GM23338 (cell line): ENCODE measurements around the gene OR2M2. TPM values are rescaled to one million over a fixed set of nuclear protein-coding genes. Genes with fewer than 3 reads are reported as not detected.

ENCODE experiments used
- ATAC-seq: fragments of 200-7000 bp; cut with Tn5 transposase; 3 replicates; pipeline ENCODE4 v1.9.1; 2020
- DNase-seq: peaks from one replicate; pipeline ENCODE4 v3.0.0-alpha.2; 2015; ENCODE audit warnings: low spot score
- H2AFZ ChIP-seq: fragments of 200-600 bp; sonication (generic); 2 replicates; pipeline ENCODE4 v1.8.0; 2016; ENCODE audit warnings: antibody characterized with exemption, mild to moderate bottlenecking, moderate library complexity
- H3F3A ChIP-seq: fragments of 200-600 bp; sonication (generic); replicated peaks from 2 replicates; pipeline ENCODE4 v1.8.0; 2017; ENCODE audit warnings: antibody characterized with exemption, mixed run types, low read depth
- H3K27ac ChIP-seq: fragments of 200-600 bp; sonication (generic); 2 replicates; pipeline ENCODE4 v1.6.1; 2016; ENCODE audit warnings: low read depth
- H3K27me3 ChIP-seq: fragments of 200-600 bp; sonication (generic); 2 replicates; pipeline ENCODE4 v1.8.0; 2016; ENCODE audit warnings: mild to moderate bottlenecking, mixed run types, moderate library complexity; ENCODE audit not compliant: insufficient read depth
- H3K36me3 ChIP-seq: fragments of 200-600 bp; sonication (generic); 2 replicates; pipeline ENCODE4 v1.8.0; 2016; ENCODE audit warnings: mild to moderate bottlenecking; ENCODE audit not compliant: insufficient read depth
- H3K4me1 ChIP-seq: fragments of 200-600 bp; sonication (generic); 2 replicates; pipeline ENCODE4 v1.8.0; 2016; ENCODE audit warnings: mild to moderate bottlenecking, moderate library complexity; ENCODE audit not compliant: insufficient read depth
- H3K4me2 ChIP-seq: fragments of 200-600 bp; sonication (generic); 2 replicates; pipeline ENCODE4 v1.7.1; 2017; ENCODE audit warnings: mixed run types
- H3K4me3 ChIP-seq: fragments of 200-600 bp; sonication (generic); 2 replicates; pipeline ENCODE4 v1.6.1; 2016; ENCODE audit warnings: mixed run types
- H3K79me2 ChIP-seq: fragments of 200-600 bp; sonication (generic); replicated peaks from 2 replicates; pipeline ENCODE4 v1.8.0; 2017; ENCODE audit warnings: mild to moderate bottlenecking; ENCODE audit not compliant: insufficient read depth
- H3K9me2 ChIP-seq: fragments of 200-600 bp; sonication (generic); 2 replicates; pipeline ENCODE4 v1.8.0; 2017; ENCODE audit not compliant: insufficient read depth
- H4K20me1 ChIP-seq: fragments of 200-600 bp; sonication (generic); replicated peaks from 2 replicates; pipeline ENCODE4 v1.8.0; 2017; ENCODE audit warnings: mild to moderate bottlenecking; ENCODE audit not compliant: insufficient read depth
- H3K27ac Mint-ChIP-seq: 2 replicates; pipeline ENCODE4 v1.8.0; 2020; ENCODE audit warnings: inconsistent platforms, mild to moderate bottlenecking, moderate library complexity, mixed read lengths
- H3K27me3 Mint-ChIP-seq: 3 replicates; pipeline ENCODE4 v1.8.0; 2022; ENCODE audit warnings: low read depth, mild to moderate bottlenecking, moderate library complexity, mixed read lengths, inconsistent platforms; ENCODE audit not compliant: insufficient read depth, poor library complexity
- H3K36me3 Mint-ChIP-seq: 3 replicates; pipeline ENCODE4 v1.8.0; 2021; ENCODE audit warnings: low read depth, mild to moderate bottlenecking, inconsistent platforms, moderate library complexity, mixed read lengths
- H3K4me1 Mint-ChIP-seq: 3 replicates; pipeline ENCODE4 v1.8.0; 2020; ENCODE audit warnings: mild to moderate bottlenecking, inconsistent platforms, mixed read lengths
- H3K4me3 Mint-ChIP-seq: 3 replicates; pipeline ENCODE4 v1.8.0; 2021; ENCODE audit warnings: moderate library complexity, mild to moderate bottlenecking, inconsistent platforms, mixed read lengths
- H3K9me3 Mint-ChIP-seq: 3 replicates; pipeline ENCODE4 v1.8.0; 2020; ENCODE audit warnings: moderate library complexity, mild to moderate bottlenecking, inconsistent platforms, mixed read lengths
- CREB1 ChIP-seq: fragments of 250-450 bp; sonication (Bioruptor Pico); IDR thresholded peaks from 2 replicates; pipeline ENCODE4 v1.5.0; 2020; ENCODE audit warnings: low read depth, mild to moderate bottlenecking, moderate library complexity
- EZH2 ChIP-seq: fragments of 200-600 bp; sonication (generic); IDR thresholded peaks from one replicate; pipeline ENCODE4 v1.8.0; 2017; ENCODE audit warnings: antibody characterized with exemption, mild to moderate bottlenecking, low read depth; ENCODE audit not compliant: unreplicated experiment
- JUNB ChIP-seq: IDR thresholded peaks from one replicate; pipeline ENCODE4 v1.6.1; 2016; ENCODE audit warnings: antibody characterized with exemption; ENCODE audit not compliant: unreplicated experiment
- NANOG ChIP-seq: IDR thresholded peaks from 2 replicates; pipeline ENCODE4 v1.6.1; 2016; ENCODE audit warnings: antibody characterized with exemption, borderline replicate concordance
- POLR2AphosphoS5 ChIP-seq: IDR thresholded peaks from 2 replicates; pipeline ENCODE4 v1.6.1; 2016; ENCODE audit warnings: antibody characterized with exemption, low read depth
- STAT1 ChIP-seq: IDR thresholded peaks from one replicate; pipeline ENCODE4 v1.6.1; 2016; ENCODE audit warnings: antibody characterized with exemption; ENCODE audit not compliant: unreplicated experiment
- ZNF114 ChIP-seq: fragments of 250-450 bp; sonication (Bioruptor Pico); IDR thresholded peaks from 2 replicates; pipeline ENCODE4 v1.5.0; 2020; ENCODE audit warnings: mild to moderate bottlenecking, moderate library complexity
- polyA plus RNA-seq: library from polyadenylated mRNA; unstranded; fragments of >200 nt; fragmentation: Nextera tagmentation; extraction: Ambion mirVana; gene quantifications from 2 replicates; pipeline ENCODE4 v1.2.1, GENCODE V29; 2016
- total RNA-seq: library from RNA; depleted of rRNA; stranded (reverse); fragments of >200 nt; shearing (Covaris generic); gene quantifications from 2 replicates; pipeline ENCODE4 v1.2.3, GENCODE V29; 2014
- TF ChIP-seq, protein P1 (sequence below): IDR thresholded peaks from 2 replicates; pipeline ENCODE4 v1.6.1; 2016; ENCODE audit warnings: antibody characterized with exemption
- TF ChIP-seq, protein P2 (sequence below), 2 experiments: fragments of 200-600 bp in 1 of 2; sonication (generic) in 1 of 2; conservative IDR thresholded peaks; 2 replicates each; pipeline versions ENCODE4 v1.5.1 to v1.6.1; 2016 to 2017; ENCODE audit warnings: antibody characterized with exemption in 2 of 2, low read depth in 2 of 2, mild to moderate bottlenecking in 2 of 2, moderate library complexity in 1 of 2
- TF ChIP-seq, protein P3 (sequence below): fragments of 250-450 bp; sonication (Bioruptor Pico); IDR thresholded peaks from 2 replicates; pipeline ENCODE4 v1.5.0; 2020; ENCODE audit warnings: mild to moderate bottlenecking, moderate library complexity

The OR2M2 gene
- total and polyA plus RNA-seq, 2 experiments from 2014 or later: not detected

DNA sequence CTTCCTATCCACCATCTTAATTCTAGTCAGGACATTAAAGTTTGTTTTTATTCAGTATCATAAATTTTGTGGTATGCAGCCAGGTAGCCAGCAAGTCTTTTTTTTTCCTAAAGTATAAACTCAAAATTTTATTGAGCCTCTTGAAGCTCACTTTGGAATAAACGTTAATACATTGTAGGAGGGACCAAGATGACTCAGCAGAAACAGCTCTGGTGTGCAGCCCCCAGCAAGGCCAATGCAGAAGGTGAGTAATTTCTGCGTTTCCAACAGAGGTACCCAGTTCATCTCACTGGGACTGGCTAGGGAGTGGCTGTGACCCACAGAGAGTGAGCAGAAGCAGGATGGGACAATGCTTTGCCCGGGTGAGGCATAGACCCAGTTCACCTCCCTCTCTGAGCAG is 12.7 kb downstream of the OR2M2 start (continued):
- TF ChIP-seq, protein P1, sequence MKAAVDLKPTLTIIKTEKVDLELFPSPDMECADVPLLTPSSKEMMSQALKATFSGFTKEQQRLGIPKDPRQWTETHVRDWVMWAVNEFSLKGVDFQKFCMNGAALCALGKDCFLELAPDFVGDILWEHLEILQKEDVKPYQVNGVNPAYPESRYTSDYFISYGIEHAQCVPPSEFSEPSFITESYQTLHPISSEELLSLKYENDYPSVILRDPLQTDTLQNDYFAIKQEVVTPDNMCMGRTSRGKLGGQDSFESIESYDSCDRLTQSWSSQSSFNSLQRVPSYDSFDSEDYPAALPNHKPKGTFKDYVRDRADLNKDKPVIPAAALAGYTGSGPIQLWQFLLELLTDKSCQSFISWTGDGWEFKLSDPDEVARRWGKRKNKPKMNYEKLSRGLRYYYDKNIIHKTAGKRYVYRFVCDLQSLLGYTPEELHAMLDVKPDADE: no peak
- TF ChIP-seq STAT1: no peak
- TF ChIP-seq NANOG: no peak
- TF ChIP-seq CREB1: no peak
- TF ChIP-seq ZNF114 (CRISPR knock-in tag): no peak
- no peak for TF ChIP-seq JUNB
- TF ChIP-seq, protein P2, sequence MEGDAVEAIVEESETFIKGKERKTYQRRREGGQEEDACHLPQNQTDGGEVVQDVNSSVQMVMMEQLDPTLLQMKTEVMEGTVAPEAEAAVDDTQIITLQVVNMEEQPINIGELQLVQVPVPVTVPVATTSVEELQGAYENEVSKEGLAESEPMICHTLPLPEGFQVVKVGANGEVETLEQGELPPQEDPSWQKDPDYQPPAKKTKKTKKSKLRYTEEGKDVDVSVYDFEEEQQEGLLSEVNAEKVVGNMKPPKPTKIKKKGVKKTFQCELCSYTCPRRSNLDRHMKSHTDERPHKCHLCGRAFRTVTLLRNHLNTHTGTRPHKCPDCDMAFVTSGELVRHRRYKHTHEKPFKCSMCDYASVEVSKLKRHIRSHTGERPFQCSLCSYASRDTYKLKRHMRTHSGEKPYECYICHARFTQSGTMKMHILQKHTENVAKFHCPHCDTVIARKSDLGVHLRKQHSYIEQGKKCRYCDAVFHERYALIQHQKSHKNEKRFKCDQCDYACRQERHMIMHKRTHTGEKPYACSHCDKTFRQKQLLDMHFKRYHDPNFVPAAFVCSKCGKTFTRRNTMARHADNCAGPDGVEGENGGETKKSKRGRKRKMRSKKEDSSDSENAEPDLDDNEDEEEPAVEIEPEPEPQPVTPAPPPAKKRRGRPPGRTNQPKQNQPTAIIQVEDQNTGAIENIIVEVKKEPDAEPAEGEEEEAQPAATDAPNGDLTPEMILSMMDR (conservative IDR thresholded peaks at IDR 0.05; ENCODE audit: low read depth in 2 of 2): no peak
- no peak for TF ChIP-seq POLR2AphosphoS5

DNA sequence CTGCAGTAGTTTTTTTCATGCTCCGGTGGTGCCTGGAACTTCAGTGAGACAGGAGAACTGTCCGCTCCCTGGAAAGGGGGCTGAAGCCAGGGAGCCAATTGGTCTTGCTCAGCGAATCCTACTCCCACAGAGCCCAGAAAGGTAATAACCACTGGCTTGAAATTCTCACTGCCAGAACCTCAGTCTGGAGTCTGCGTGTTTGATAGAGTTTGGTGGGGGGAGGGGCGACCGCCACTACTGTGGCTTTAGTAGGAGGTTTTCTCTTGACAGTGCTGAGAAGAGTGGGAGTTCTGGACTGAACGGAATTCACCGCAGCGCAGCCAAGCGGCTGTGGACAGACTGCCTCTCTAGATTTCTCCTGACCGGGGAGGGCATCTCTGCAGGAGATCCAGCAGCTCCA is 14.4 kb downstream of the OR2M2 start:
- Histone ChIP-seq H3K36me3 (peaks cover 18% of the 10 kb centered on the region), H3K27me3 (no peaks in the 10 kb centered on the region), H4K20me1 (no peaks in the 10 kb centered on the region), H2AFZ (no peak overlapping the region), H3K79me2 (no peaks in the 10 kb centered on the region), H3K9me2 (no peaks in the 10 kb centered on the region), H3K4me2 (no peak overlapping the region), H3F3A (no peaks in the 10 kb centered on the region), H3K4me1 (no peaks in the 10 kb centered on the region), H3K4me3 (no peak overlapping the region), H3K27ac (no peak overlapping the region)
- ATAC-seq (no peak), DNase-seq (no peak)
- Mint-ChIP-seq H3K27me3 (no peaks in the 10 kb centered on the region), H3K4me1 (no peaks in the 10 kb centered on the region), H3K9me3 (peaks cover 88% of the 10 kb centered on the region), H3K27ac (no peak overlapping the region), H3K4me3 (no peak overlapping the region), H3K36me3 (peaks cover 44% of the 10 kb centered on the region)
- TF ChIP-seq CREB1 (no peak), EZH2 (no peak), ZNF114 (CRISPR knock-in tag) (no peak), POLR2AphosphoS5 (no peak)
- TF ChIP-seq, protein P2 (conservative IDR thresholded peaks at IDR 0.05; ENCODE audit: low read depth in 2 of 2): no peak
- TF ChIP-seq, protein P1: no peak
- TF ChIP-seq, protein P3, sequence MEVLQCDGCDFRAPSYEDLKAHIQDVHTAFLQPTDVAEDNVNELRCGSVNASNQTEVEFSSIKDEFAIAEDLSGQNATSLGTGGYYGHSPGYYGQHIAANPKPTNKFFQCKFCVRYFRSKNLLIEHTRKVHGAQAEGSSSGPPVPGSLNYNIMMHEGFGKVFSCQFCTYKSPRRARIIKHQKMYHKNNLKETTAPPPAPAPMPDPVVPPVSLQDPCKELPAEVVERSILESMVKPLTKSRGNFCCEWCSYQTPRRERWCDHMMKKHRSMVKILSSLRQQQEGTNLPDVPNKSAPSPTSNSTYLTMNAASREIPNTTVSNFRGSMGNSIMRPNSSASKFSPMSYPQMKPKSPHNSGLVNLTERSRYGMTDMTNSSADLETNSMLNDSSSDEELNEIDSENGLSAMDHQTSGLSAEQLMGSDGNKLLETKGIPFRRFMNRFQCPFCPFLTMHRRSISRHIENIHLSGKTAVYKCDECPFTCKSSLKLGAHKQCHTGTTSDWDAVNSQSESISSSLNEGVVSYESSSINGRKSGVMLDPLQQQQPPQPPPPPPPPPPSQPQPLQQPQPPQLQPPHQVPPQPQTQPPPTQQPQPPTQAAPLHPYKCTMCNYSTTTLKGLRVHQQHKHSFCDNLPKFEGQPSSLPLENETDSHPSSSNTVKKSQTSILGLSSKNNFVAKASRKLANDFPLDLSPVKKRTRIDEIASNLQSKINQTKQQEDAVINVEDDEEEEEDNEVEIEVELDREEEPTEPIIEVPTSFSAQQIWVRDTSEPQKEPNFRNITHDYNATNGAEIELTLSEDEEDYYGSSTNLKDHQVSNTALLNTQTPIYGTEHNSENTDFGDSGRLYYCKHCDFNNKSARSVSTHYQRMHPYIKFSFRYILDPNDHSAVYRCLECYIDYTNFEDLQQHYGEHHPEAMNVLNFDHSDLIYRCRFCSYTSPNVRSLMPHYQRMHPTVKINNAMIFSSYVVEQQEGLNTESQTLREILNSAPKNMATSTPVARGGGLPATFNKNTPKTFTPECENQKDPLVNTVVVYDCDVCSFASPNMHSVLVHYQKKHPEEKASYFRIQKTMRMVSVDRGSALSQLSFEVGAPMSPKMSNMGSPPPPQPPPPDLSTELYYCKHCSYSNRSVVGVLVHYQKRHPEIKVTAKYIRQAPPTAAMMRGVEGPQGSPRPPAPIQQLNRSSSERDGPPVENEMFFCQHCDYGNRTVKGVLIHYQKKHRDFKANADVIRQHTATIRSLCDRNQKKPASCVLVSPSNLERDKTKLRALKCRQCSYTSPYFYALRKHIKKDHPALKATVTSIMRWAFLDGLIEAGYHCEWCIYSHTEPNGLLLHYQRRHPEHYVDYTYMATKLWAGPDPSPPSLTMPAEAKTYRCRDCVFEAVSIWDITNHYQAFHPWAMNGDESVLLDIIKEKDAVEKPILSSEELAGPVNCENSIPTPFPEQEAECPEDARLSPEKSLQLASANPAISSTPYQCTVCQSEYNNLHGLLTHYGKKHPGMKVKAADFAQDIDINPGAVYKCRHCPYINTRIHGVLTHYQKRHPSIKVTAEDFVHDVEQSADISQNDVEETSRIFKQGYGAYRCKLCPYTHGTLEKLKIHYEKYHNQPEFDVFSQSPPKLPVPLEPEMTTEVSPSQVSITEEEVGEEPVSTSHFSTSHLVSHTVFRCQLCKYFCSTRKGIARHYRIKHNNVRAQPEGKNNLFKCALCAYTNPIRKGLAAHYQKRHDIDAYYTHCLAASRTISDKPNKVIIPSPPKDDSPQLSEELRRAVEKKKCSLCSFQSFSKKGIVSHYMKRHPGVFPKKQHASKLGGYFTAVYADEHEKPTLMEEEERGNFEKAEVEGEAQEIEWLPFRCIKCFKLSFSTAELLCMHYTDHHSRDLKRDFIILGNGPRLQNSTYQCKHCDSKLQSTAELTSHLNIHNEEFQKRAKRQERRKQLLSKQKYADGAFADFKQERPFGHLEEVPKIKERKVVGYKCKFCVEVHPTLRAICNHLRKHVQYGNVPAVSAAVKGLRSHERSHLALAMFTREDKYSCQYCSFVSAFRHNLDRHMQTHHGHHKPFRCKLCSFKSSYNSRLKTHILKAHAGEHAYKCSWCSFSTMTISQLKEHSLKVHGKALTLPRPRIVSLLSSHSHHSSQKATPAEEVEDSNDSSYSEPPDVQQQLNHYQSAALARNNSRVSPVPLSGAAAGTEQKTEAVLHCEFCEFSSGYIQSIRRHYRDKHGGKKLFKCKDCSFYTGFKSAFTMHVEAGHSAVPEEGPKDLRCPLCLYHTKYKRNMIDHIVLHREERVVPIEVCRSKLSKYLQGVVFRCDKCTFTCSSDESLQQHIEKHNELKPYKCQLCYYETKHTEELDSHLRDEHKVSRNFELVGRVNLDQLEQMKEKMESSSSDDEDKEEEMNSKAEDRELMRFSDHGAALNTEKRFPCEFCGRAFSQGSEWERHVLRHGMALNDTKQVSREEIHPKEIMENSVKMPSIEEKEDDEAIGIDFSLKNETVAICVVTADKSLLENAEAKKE (CRISPR knock-in tag): no peak
